ENCODE results near the gene GPR12.

DNA sequence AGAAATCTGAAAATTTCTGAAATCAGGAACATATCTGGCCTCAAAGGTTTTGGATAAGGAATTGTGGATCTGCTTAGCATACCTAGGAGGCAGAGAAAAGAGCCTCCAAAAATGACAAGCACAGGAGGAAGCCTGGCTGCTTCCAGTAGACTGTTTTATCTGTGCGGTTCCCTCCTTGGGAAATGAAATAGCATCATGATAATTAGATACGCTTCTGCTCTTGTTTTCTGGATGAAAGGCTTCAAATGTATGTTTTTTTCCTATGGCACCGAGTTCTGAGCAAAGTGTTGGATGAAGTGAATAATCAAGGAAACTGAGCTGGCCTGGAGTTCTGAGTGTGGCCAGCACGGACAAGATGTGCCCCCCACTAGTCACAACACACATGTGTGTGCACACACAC is 19.8 kb upstream of the GPR12 start:
- TF ChIP-seq, protein P1, sequence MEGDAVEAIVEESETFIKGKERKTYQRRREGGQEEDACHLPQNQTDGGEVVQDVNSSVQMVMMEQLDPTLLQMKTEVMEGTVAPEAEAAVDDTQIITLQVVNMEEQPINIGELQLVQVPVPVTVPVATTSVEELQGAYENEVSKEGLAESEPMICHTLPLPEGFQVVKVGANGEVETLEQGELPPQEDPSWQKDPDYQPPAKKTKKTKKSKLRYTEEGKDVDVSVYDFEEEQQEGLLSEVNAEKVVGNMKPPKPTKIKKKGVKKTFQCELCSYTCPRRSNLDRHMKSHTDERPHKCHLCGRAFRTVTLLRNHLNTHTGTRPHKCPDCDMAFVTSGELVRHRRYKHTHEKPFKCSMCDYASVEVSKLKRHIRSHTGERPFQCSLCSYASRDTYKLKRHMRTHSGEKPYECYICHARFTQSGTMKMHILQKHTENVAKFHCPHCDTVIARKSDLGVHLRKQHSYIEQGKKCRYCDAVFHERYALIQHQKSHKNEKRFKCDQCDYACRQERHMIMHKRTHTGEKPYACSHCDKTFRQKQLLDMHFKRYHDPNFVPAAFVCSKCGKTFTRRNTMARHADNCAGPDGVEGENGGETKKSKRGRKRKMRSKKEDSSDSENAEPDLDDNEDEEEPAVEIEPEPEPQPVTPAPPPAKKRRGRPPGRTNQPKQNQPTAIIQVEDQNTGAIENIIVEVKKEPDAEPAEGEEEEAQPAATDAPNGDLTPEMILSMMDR (conservative IDR thresholded peaks at IDR 0.05; ENCODE audit: low read depth, low read length) = no peak
- TF ChIP-seq POLR2A (IDR thresholded peaks at IDR 0.05; ENCODE audit: low read depth, low read length) (no peak), FOS (IDR thresholded peaks at IDR 0.05; ENCODE audit: low read depth, low read length) (no peak), SMC3 (IDR thresholded peaks at IDR 0.05; ENCODE audit: low read depth, low read length) (no peak), RAD21 (IDR thresholded peaks at IDR 0.05; ENCODE audit: low read length) (no peak), RCOR1 (IDR thresholded peaks at IDR 0.05; ENCODE audit: insufficient replicate concordance, low read length) (no peak)
- TF ChIP-seq, protein P2, sequence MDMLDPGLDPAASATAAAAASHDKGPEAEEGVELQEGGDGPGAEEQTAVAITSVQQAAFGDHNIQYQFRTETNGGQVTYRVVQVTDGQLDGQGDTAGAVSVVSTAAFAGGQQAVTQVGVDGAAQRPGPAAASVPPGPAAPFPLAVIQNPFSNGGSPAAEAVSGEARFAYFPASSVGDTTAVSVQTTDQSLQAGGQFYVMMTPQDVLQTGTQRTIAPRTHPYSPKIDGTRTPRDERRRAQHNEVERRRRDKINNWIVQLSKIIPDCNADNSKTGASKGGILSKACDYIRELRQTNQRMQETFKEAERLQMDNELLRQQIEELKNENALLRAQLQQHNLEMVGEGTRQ (IDR thresholded peaks at IDR 0.05; ENCODE audit: low read depth, low read length) = no peak

Measured in IMR-90 (cell line).